ENCODE data around the gene QDPR.

GRCh38 chr4:17561195-17561909 is 49.5 kb upstream of the QDPR start:
- TF ChIP-seq, protein P1, sequence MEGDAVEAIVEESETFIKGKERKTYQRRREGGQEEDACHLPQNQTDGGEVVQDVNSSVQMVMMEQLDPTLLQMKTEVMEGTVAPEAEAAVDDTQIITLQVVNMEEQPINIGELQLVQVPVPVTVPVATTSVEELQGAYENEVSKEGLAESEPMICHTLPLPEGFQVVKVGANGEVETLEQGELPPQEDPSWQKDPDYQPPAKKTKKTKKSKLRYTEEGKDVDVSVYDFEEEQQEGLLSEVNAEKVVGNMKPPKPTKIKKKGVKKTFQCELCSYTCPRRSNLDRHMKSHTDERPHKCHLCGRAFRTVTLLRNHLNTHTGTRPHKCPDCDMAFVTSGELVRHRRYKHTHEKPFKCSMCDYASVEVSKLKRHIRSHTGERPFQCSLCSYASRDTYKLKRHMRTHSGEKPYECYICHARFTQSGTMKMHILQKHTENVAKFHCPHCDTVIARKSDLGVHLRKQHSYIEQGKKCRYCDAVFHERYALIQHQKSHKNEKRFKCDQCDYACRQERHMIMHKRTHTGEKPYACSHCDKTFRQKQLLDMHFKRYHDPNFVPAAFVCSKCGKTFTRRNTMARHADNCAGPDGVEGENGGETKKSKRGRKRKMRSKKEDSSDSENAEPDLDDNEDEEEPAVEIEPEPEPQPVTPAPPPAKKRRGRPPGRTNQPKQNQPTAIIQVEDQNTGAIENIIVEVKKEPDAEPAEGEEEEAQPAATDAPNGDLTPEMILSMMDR (IDR thresholded peaks at IDR 0.05; ENCODE audit: low read length), result no peak
- no peak for TF ChIP-seq EZH2 (optimal IDR thresholded peaks at IDR 0.05; ENCODE audit: low read depth, low read length)

Data from MM.1S (cell line).